GM12878 (cell line): ENCODE measurements around the gene CD3D.

Source experiments
- ATF7 ChIP-seq: fragments of 450-650 bp; IDR thresholded peaks from 2 replicates; pipeline ENCODE4 v1.6.1; 2016; ENCODE audit warnings: low read depth, mild to moderate bottlenecking
- CHD2 ChIP-seq: IDR thresholded peaks from 2 replicates; pipeline ENCODE4 v1.6.1; 2011; ENCODE audit warnings: low read depth, low read length, improper control_type of control experiment, borderline replicate concordance
- CREM ChIP-seq: IDR thresholded peaks from 2 replicates; pipeline ENCODE4 v1.6.1; 2014; ENCODE audit warnings: antibody characterized with exemption, low read depth
- FOXK2 ChIP-seq: fragments of 450-650 bp; IDR thresholded peaks from 2 replicates; pipeline ENCODE4 v1.6.1; 2017; ENCODE audit warnings: mild to moderate bottlenecking, moderate library complexity
- GABPA ChIP-seq: IDR thresholded peaks from 2 replicates; pipeline ENCODE4 v1.6.1; 2014; ENCODE audit warnings: antibody characterized with exemption, low read depth, mild to moderate bottlenecking, inconsistent platforms
- JUND ChIP-seq: IDR thresholded peaks from 2 replicates; pipeline ENCODE4 v1.6.1; 2012; ENCODE audit warnings: low read depth, mild to moderate bottlenecking, low read length, improper control_type of control experiment, moderate library complexity
- MTA2 ChIP-seq: fragments of 450-650 bp; IDR thresholded peaks from 2 replicates; pipeline ENCODE4 v1.6.1; 2016; ENCODE audit warnings: low read depth, mild to moderate bottlenecking, moderate library complexity
- MYC ChIP-seq: IDR thresholded peaks from 2 replicates; pipeline ENCODE4 v1.6.1; 2011; ENCODE audit warnings: mild to moderate bottlenecking, low read length, moderate library complexity, inconsistent platforms; ENCODE audit not compliant: insufficient read depth, insufficient replicate concordance, insufficient read length, severe bottlenecking
- SIN3A ChIP-seq: IDR thresholded peaks from 2 replicates; pipeline ENCODE4 v1.6.1; 2012; ENCODE audit warnings: low read depth, low read length, improper control_type of control experiment
- ZNF207 ChIP-seq: fragments of 450-650 bp; IDR thresholded peaks from 2 replicates; pipeline ENCODE4 v1.6.1; 2014; ENCODE audit warnings: antibody characterized with exemption, mild to moderate bottlenecking, borderline replicate concordance
- TF ChIP-seq, protein P1 (sequence below), 3 experiments: IDR thresholded peaks in 2 of 3; conservative IDR thresholded peaks in 1 of 3; 2 replicates each; pipeline ENCODE4 v1.5.1; 2011; ENCODE audit warnings: low read depth in 3 of 3, low read length in 3 of 3, mild to moderate bottlenecking in 3 of 3, control low read depth in 2 of 3, moderate library complexity in 2 of 3, inconsistent platforms in 1 of 3, mixed read lengths in 1 of 3; ENCODE audit not compliant: control insufficient read depth in 2 of 3, insufficient read depth in 1 of 3; ENCODE audit errors: extremely low read depth in 1 of 3
- TF ChIP-seq, protein P2 (sequence below): IDR thresholded peaks from 2 replicates; pipeline ENCODE4 v1.6.1; 2012; ENCODE audit warnings: low read depth, low read length, improper control_type of control experiment

DNA sequence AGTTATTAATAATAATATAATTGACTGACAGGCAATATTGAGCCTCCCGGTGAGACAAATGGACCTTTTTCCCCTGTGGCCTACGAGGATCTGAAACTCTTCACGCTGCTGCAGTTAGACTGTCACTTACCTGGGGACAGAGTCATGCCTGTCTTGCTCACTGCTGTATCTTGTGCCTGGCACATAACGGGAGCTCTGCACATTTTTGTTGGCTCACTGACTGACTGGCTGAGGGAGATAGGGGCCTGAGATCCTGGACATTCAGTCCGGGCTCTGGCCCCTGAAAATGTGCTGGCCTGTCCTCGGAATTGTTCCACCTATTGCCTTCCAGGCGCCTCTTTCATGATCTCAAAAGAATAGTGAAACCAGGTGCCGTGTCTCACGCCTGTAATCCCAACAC lies 743 bp upstream of the CD3D start:
- TF ChIP-seq, protein P1, sequence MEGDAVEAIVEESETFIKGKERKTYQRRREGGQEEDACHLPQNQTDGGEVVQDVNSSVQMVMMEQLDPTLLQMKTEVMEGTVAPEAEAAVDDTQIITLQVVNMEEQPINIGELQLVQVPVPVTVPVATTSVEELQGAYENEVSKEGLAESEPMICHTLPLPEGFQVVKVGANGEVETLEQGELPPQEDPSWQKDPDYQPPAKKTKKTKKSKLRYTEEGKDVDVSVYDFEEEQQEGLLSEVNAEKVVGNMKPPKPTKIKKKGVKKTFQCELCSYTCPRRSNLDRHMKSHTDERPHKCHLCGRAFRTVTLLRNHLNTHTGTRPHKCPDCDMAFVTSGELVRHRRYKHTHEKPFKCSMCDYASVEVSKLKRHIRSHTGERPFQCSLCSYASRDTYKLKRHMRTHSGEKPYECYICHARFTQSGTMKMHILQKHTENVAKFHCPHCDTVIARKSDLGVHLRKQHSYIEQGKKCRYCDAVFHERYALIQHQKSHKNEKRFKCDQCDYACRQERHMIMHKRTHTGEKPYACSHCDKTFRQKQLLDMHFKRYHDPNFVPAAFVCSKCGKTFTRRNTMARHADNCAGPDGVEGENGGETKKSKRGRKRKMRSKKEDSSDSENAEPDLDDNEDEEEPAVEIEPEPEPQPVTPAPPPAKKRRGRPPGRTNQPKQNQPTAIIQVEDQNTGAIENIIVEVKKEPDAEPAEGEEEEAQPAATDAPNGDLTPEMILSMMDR (IDR thresholded peaks at IDR 0.05 in 2 of 3, conservative IDR thresholded peaks at IDR 0.05 in 1 of 3; ENCODE audit: control insufficient read depth in 2 of 3, extremely low read depth in 1 of 3, insufficient read depth in 1 of 3, low read depth in 3 of 3, low read length in 3 of 3) = no peak
- no peak for TF ChIP-seq CHD2
- TF ChIP-seq, protein P2, sequence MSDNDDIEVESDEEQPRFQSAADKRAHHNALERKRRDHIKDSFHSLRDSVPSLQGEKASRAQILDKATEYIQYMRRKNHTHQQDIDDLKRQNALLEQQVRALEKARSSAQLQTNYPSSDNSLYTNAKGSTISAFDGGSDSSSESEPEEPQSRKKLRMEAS = no peak
- TF ChIP-seq ATF7 = no peak
- TF ChIP-seq FOXK2 = no peak
- no peak for TF ChIP-seq CREM
- TF ChIP-seq MYC = no peak
- TF ChIP-seq SIN3A = no peak
- no peak for TF ChIP-seq GABPA
- TF ChIP-seq ZNF207 = no peak
- TF ChIP-seq MTA2 = no peak
- no peak for TF ChIP-seq JUND
